Measurements from ENCODE around the gene RIMBP2.
"Not testable (repeated sequence)": the region's sequence is repeated elsewhere in the genome, so short reads cannot be mapped to it uniquely, and the experiment has no call there.

Gene RIMBP2

GRCh38 chr12:130593056-130593455, 123.0 kb downstream of the RIMBP2 start:
- no peak for DNase-seq (ENCODE audit: extremely low read depth, low read depth)
- TF ChIP-seq, protein P1, sequence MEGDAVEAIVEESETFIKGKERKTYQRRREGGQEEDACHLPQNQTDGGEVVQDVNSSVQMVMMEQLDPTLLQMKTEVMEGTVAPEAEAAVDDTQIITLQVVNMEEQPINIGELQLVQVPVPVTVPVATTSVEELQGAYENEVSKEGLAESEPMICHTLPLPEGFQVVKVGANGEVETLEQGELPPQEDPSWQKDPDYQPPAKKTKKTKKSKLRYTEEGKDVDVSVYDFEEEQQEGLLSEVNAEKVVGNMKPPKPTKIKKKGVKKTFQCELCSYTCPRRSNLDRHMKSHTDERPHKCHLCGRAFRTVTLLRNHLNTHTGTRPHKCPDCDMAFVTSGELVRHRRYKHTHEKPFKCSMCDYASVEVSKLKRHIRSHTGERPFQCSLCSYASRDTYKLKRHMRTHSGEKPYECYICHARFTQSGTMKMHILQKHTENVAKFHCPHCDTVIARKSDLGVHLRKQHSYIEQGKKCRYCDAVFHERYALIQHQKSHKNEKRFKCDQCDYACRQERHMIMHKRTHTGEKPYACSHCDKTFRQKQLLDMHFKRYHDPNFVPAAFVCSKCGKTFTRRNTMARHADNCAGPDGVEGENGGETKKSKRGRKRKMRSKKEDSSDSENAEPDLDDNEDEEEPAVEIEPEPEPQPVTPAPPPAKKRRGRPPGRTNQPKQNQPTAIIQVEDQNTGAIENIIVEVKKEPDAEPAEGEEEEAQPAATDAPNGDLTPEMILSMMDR (IDR thresholded peaks at IDR 0.05; ENCODE audit: low read depth, low read length), result no peak

DNA sequence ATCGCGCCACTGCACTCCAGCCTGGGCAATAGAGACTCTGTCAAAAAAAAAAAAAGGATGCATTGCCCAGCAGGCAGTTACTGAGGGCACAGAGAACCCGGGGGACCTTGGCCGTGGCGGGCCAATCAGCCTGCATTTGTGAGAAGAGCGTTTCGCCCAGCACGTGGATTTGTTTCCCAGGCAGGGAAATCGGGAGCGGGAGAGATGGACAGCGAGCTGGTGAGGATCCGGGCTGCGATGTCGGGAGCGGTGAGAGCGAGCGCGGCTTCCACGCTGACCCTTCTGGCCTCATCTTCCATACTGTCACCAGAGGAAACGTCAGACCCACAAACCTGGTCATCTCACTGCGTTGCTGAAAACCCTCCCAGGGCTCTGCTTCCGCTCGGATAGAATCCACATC, 123.5 kb downstream of the RIMBP2 start:
- TF ChIP-seq, protein P1 (IDR thresholded peaks at IDR 0.05; ENCODE audit: low read depth, low read length), result no peak
- no peak for DNase-seq (ENCODE audit: extremely low read depth, low read depth)

DNA sequence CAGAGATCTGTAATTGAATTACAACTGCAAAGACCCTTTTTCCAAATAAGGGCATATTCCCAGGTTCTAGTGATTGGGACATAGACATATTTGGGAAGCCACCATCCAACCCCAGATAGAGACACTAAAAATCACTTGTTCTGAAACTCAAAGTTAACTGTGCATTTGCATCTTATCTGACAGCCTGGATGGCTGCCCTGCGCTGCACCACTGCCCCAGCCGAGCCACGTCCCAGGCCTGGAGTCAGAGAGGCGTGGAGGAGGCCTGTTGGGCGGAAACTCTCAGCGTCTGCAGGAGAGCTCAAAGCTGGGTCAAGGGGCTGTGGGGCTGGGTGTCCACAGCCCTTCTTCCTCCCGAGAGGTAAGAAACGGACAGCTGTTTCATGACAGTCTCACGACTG, 124.4 kb downstream of the RIMBP2 start:
- no peak for DNase-seq (ENCODE audit: extremely low read depth, low read depth)
- TF ChIP-seq, protein P1 (IDR thresholded peaks at IDR 0.05; ENCODE audit: low read depth, low read length), result no peak

DNA sequence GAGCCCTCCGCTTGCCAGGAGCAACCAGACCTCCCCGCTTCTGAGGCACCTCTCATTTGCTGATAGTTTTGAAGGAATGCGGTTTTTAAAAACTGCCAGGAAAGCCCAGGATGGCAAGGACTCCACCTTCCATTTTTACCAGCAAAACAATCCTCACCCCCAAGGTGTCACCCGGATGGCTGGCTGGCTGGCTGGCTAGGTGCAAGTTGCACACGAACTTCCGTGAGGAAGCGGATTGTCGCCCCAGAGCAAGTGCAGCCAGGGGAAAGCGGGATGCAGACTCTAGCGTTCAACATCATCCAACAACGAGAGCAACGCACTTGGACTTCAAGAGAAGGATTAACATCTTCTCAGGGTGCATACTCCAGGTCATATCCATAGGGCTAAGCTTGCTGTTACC, 125.4 kb downstream of the RIMBP2 start:
- DNase-seq (ENCODE audit: extremely low read depth, low read depth), result no peak
- TF ChIP-seq, protein P1 (IDR thresholded peaks at IDR 0.05; ENCODE audit: low read depth, low read length), result no peak

DNA sequence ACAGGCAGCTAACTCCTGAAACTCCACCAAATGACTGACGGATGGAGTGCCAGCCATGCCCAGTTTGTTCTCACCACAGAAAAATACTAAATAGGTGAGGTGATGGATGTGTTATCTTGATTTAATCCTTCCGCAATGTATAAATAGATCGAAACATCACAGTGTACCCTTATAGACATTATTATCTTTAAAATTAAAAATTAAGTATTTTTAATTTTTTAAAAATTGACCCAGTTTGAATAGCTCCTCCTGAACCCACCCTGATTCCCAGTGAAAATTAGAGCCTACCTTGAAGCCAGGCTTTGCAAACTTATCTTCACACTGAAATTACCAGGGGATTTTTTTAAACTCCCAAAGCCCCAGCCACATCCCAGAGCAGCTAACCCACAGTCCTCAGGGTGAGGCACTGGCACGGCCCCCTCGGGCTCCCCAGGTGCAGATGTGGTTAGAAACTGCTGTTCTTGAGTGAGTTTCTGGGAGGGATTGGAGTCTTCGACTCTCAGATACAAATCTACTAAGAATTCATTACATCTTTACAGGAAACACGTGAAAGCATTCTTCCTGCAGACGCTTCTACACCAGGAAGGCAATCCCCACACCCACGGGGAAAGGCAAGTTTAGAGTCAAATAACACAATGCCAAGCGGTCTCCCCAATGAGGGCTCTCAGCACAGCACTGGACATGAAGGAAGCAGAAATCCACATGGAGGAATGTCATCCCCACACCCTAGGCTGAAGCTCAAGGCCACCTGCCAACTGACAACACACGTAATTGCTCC, 126.4 kb downstream of the RIMBP2 start:
- TF ChIP-seq, protein P1 (IDR thresholded peaks at IDR 0.05; ENCODE audit: low read depth, low read length), result no peak
- no peak for DNase-seq (ENCODE audit: extremely low read depth, low read depth)

- TF ChIP-seq, protein P1 (IDR thresholded peaks at IDR 0.05; ENCODE audit: low read depth, low read length), result no peak
- DNase-seq (ENCODE audit: extremely low read depth, low read depth), result no peak
Observed at GRCh38 chr12:130588696-130589539, 127.2 kb downstream of the RIMBP2 start.

DNA sequence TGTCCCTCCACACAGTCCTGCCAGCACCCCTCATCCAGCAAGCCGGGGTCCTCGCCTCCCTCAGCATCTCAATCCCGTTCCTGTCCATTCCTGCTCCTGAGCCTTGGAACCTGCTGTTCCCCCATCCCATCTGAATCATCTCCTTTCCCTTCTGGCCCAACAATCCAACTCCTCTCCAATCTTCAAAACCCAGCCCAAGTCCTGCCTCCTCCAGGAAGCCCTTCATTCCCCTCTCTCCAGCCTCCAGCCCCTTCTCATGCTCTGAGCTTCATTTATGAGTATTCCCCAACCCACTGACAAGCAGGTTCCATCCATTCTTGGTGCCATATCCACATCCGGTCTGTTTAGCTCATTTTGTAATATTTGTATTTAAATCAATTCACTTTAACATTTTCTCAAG, 128.1 kb downstream of the RIMBP2 start:
- no peak for DNase-seq (ENCODE audit: extremely low read depth, low read depth)
- TF ChIP-seq, protein P1 (IDR thresholded peaks at IDR 0.05; ENCODE audit: low read depth, low read length), result no peak

DNA sequence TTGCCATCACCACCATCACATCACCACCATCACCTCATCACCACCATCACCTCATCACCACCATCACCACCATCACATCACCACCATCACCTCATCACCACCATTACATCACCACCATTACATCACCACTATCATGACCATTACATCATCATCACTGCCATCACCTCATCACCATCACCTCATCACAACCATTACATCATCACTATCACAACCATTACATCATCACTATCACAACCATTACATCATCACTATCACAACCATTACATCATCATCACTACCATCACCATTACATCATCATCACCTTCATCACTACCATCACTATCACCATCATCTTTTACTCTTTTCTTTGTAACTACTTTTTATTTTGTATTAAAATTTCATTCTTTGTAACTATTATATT, 131.6 kb downstream of the RIMBP2 start:
- not testable (repeated sequence) for DNase-seq (ENCODE audit: extremely low read depth, low read depth)
